ENCODE data around the gene BZW2. TPM values are rescaled to one million over a fixed set of nuclear protein-coding genes. Genes with fewer than 3 reads are reported as not detected.
A peak's percentile ranks its signal among the peaks of the same experiment; 100 is the strongest.

BZW2 gene
- total RNA-seq, 1 experiment from 2014 or later: 95.2 TPM

- DNase-seq (ENCODE audit: low read depth): no peak
These were observed 69.9 kb downstream of the BZW2 start for GRCh38 chr7:16715928-16716327.

- DNase-seq (ENCODE audit: low read depth): no peak
These were observed 72.2 kb downstream of the BZW2 start for GRCh38 chr7:16718111-16718656.

DNA sequence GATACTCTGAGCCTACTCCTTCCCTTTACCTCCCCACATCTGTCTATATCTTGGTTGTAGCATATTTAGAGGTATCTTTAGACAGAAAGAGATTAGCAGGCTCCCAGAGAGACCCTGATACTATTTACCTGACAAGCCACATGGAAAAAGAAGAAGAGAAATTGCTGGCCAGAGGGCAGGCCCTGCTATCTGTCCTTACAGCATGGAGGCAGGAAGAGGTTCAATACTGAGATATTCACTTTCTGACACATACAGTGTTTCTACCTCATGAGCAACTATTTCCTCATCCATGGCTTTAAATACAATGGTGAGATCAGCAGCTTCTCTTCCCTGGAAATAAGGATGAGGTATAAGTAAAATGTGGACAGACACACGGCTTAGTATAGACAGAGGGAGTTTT, 73.7 kb downstream of the BZW2 start:
- no peak for DNase-seq (ENCODE audit: low read depth)

GRCh38 chr7:16721541-16721940, 75.6 kb downstream of the BZW2 start:
- no peak for DNase-seq (ENCODE audit: low read depth)

DNA sequence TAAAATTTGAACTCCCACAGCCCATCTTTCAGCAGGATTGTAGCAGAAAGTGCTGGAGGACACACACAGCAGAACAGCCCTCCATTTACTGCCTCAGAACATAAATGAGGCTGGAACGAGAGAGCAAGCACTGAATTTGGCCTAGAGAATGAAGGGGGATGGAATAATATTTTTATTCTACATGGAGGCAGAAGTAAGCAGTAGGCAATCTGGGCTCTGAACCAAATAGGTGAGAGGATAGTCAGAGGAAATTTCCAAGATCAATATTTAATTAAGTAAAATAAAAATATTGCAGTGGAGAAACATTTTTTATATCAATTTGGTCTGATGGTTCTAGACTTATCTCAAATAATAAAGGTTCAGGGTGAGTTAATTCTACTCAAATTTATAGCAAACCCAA, 78.4 kb downstream of the BZW2 start:
- no peak for DNase-seq (ENCODE audit: low read depth)

- DNase-seq (ENCODE audit: low read depth): no peak
These were observed 80.2 kb downstream of the BZW2 start for GRCh38 chr7:16726189-16726588.

GRCh38 chr7:16727736-16728135, 81.8 kb downstream of the BZW2 start:
- DNase-seq (ENCODE audit: low read depth): no peak

- DNase-seq (ENCODE audit: low read depth): peak; percentile 78
These were observed 82.8 kb downstream of the BZW2 start for GRCh38 chr7:16728811-16729210.

GRCh38 chr7:16729541-16729940, 83.6 kb downstream of the BZW2 start:
- no peak for DNase-seq (ENCODE audit: low read depth)

DNA sequence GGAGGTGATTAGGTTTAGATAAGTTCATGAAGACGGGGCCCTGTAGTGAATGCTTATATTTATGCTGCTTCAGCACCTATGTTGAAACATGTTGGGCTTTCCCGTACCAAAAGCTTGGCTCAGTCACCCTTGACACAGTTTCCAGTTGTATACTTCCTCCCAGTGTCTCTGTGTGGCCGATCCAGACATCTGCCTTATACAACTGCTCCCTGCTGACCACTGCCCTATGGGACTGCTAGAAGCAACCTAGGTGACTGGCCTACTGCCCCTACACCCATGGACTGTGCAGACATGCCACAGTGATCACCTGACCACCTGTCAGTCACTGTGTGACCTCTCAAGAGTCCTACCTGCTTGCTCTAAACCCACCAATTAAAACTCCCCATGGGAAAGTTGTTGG, 85.0 kb downstream of the BZW2 start:
- no peak for DNase-seq (ENCODE audit: low read depth)

GRCh38 chr7:16732828-16733227, 86.8 kb downstream of the BZW2 start:
- no peak for DNase-seq (ENCODE audit: low read depth)

GRCh38 chr7:16734148-16734726, 88.3 kb downstream of the BZW2 start:
- DNase-seq (ENCODE audit: low read depth): no peak

GRCh38 chr7:16735020-16735419, 89.0 kb downstream of the BZW2 start:
- no peak for DNase-seq (ENCODE audit: low read depth)

- DNase-seq (ENCODE audit: low read depth): no peak
These were observed 92.2 kb downstream of the BZW2 start for GRCh38 chr7:16738011-16738688.

DNA sequence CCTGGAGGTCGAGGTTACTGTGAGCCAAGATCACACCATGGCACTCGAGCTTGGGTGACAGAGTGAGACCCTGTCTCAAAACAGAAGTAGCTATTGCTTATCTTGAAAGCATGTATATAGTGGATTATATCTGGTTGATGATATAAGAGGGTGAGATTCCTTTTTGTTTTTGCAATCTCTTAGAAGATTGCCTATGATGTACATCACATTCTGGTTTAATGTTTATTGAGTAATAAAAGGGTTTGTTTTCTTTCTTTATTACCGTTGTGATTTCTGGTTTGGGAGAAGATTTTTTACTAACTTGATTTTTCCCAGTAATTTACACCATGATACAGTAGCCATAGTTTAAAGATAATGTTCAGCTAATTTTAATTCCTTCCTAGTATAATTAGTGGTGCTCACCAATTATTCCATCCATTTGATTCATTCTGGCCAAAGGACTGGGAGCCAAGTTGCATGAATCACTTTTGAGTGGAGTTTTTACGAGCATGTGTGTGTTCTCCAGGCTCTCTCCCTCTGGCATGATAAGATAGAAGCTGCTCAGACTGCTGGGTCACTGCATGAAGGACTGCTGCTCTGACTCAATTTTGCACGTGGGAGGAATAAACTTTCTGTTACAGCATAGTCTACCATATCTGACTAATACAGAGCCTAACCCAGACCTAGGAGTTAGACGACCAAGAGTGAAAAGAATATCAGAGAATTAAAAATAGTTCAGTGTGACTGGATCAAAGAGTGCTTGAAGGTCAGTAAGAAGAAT, 94.1 kb downstream of the BZW2 start:
- peak; percentile 99 for DNase-seq (ENCODE audit: low read depth)

DNA sequence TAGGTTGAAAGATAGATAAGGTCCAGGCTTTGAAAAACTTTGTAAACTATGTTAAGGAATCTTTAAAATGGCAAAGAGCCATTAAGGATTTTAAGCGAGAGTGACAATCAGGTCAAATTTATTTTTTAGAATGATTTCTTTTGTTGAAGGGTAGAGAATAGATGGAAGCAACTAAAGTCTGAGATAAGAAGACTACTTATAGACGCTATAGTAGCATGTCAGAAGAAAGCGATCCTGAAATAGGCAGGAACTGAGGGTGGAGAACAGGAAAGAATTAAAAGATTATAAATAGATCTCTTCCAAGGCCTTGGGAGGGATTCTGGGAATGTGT, 94.6 kb downstream of the BZW2 start:
- no peak for DNase-seq (ENCODE audit: low read depth)

DNA sequence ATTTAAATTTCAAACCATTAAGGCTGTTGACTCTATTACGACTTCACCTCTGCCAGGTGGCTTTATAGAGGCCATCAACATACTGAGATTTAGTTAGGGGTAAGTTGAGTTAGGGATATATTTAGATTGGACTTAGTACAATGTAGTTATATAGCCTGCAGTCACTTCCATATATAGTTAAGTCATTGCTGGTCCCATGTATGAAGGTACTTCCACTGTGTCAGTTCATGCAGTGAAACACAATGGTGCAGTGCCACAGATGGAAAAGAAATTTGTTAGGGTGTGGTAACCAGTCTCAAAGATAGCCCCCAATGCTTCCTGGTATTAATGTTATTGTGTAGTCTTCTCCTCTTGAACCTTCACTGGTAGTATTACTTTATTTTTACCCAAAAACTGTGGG, 95.0 kb downstream of the BZW2 start:
- DNase-seq (ENCODE audit: low read depth): no peak

- peak; percentile 78 for DNase-seq (ENCODE audit: low read depth)
These were observed 95.7 kb downstream of the BZW2 start for GRCh38 chr7:16741676-16742075.

GRCh38 chr7:16742547-16742946, 96.6 kb downstream of the BZW2 start:
- DNase-seq (ENCODE audit: low read depth): no peak

- peak; percentile 72 for DNase-seq (ENCODE audit: low read depth)
These were observed 97.3 kb downstream of the BZW2 start for GRCh38 chr7:16743236-16743635.

DNA sequence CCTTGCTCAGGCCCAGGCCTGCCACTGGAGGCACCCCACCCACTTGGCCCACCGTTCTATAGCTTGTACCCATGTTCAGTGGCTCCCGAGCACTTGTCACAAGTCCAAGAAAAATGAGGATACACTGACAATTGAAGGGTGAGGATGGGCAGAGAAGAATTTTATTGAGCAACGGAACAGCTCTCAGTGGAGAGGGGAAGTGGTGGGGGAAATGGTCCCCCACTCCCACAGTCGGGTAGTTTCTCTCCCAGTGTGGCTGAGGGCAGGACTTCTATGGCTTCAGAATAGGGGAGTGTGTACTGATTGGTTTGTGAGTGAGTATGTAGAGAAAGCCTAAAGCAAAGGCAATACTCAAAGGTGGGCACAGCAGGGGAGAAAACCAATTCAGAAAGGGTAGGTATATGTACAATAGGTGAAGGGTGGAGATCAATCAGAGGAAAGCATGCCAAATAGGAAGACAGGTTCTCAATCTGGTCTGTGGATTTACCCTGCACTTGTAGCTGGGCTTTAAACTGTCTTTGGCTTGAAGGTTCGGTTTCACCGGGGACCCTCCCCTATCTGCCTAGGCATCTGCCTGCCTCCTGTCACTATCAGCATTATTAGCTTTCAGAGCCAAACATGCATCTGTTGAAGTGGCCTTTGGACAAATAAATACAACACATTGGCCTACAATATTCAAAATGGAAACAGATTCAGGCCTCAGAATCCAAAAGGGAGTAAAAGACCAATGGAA, 98.7 kb downstream of the BZW2 start:
- no peak for DNase-seq (ENCODE audit: low read depth)

GRCh38 chr7:16745645-16746044, 99.7 kb downstream of the BZW2 start:
- DNase-seq (ENCODE audit: low read depth): no peak

All from M059J (cell line).